Large intestine (tissue), 3 donors: ENCODE data around the gene EXOSC6. TPM values are rescaled to one million over a fixed set of nuclear protein-coding genes. Genes with fewer than 3 reads are reported as not detected.
"Not testable (repeated sequence)": the region's sequence is repeated elsewhere in the genome, so short reads cannot be mapped to it uniquely, and the experiment has no call there.

ENCODE experiments used
- DNase-seq, 2 donors: peaks; one replicate each; pipeline versions ENCODE4 v3.0.0 to v3.0.0-alpha.2; 2013
- H3K27ac ChIP-seq: one replicate; pipeline ENCODE4 v1.5.1; 2013; ENCODE audit warnings: low read length
- H3K27me3 ChIP-seq: 2 replicates; pipeline ENCODE4 v1.6.1; 2013; ENCODE audit warnings: low read length; ENCODE audit not compliant: control insufficient read depth, insufficient read depth
- H3K36me3 ChIP-seq: 2 replicates; pipeline ENCODE4 v1.6.1; 2013; ENCODE audit warnings: low read length; ENCODE audit not compliant: control insufficient read depth, insufficient read depth
- H3K4me1 ChIP-seq: one replicate; pipeline ENCODE4 v1.6.1; 2013; ENCODE audit warnings: low read length; ENCODE audit not compliant: control insufficient read depth, insufficient read depth
- H3K4me3 ChIP-seq: one replicate; pipeline ENCODE4 v1.5.1; 2013; ENCODE audit warnings: low read length
- H3K9me3 ChIP-seq: one replicate; pipeline ENCODE4 v1.6.1; 2013; ENCODE audit warnings: mild to moderate bottlenecking, low read depth, low read length, moderate library complexity; ENCODE audit not compliant: control insufficient read depth
- WGBS: methylation state at CpG from one replicate; pipeline ENCODE4 v1.1.5; 2013; ENCODE audit warnings: low lambda C conversion rate; ENCODE audit not compliant: insufficient coverage; 5-methylcytosine and 5-hydroxymethylcytosine counted together
- polyA plus RNA-seq: library from polyadenylated mRNA; unstranded; fragments of 120-200 nt; gene quantifications from one replicate; pipeline ENCODE4 v1.2.1, GENCODE V29; 2013

The EXOSC6 gene
- polyA plus RNA-seq, 1 donor, result 15.1 TPM

GRCh38 chr16:70287304-70287971, 35.7 kb upstream of the EXOSC6 start:
- H3K27me3 ChIP-seq, H3K27ac ChIP-seq, H3K4me1 ChIP-seq, H3K9me3 ChIP-seq, H3K36me3 ChIP-seq: not testable (repeated sequence)
- peak overlapping the region; percentile 81 for H3K4me3 ChIP-seq
- peak in 1 of 2 donors; percentile 1 for DNase-seq
- no CpG with 5 or more reads among the region's 17 CpGs for WGBS

- Histone ChIP-seq H3K9me3 (no peaks in the 10 kb centered on the region), H3K36me3 (peaks cover 63% of the 10 kb centered on the region), H3K4me1 (no peaks in the 10 kb centered on the region), H3K27me3 (no peaks in the 10 kb centered on the region), H3K27ac (no peak overlapping the region), H3K4me3 (no peak overlapping the region)
- no peak for DNase-seq
- WGBS, result no CpG with 5 or more reads among the region's 1 CpG
Measured at GRCh38 chr16:70276392-70276791, 24.7 kb upstream of the EXOSC6 start.

- Histone ChIP-seq H3K27ac (no peak overlapping the region), H3K36me3 (peaks cover 61% of the 10 kb centered on the region)
- no peak for DNase-seq
Measured at GRCh38 chr16:70271696-70272095, 20.0 kb upstream of the EXOSC6 start.

GRCh38 chr16:70270176-70270575, 18.4 kb upstream of the EXOSC6 start:
- DNase-seq, result no peak
- no peak overlapping the region for H3K27ac ChIP-seq
- no peak overlapping the region for H3K4me3 ChIP-seq
- no CpG with 5 or more reads among the region's 3 CpGs for WGBS
- no peaks in the 10 kb centered on the region for H3K4me1 ChIP-seq
- H3K36me3 ChIP-seq, result peaks cover 67% of the 10 kb centered on the region
- no peaks in the 10 kb centered on the region for H3K9me3 ChIP-seq
- H3K27me3 ChIP-seq, result no peaks in the 10 kb centered on the region

More at GRCh38 chr16:70271696-70272095, 20.0 kb upstream of the EXOSC6 start:
- Histone ChIP-seq H3K4me1 (no peaks in the 10 kb centered on the region), H3K27me3 (no peaks in the 10 kb centered on the region), H3K4me3 (no peak overlapping the region), H3K9me3 (no peaks in the 10 kb centered on the region)
- no CpG with 5 or more reads among the region's 10 CpGs for WGBS

GRCh38 chr16:70269471-70269870, 17.7 kb upstream of the EXOSC6 start:
- no peak for DNase-seq
- no peaks in the 10 kb centered on the region for H3K4me1 ChIP-seq
- H3K36me3 ChIP-seq, result peaks cover 72% of the 10 kb centered on the region
- WGBS, result no CpG with 5 or more reads among the region's 12 CpGs
- no peak overlapping the region for H3K27ac ChIP-seq
- H3K4me3 ChIP-seq, result no peak overlapping the region
- no peaks in the 10 kb centered on the region for H3K27me3 ChIP-seq
- no peaks in the 10 kb centered on the region for H3K9me3 ChIP-seq

- not testable (repeated sequence) for H3K27me3 ChIP-seq, DNase-seq, H3K9me3 ChIP-seq, H3K4me1 ChIP-seq, H3K27ac ChIP-seq, H3K4me3 ChIP-seq
- WGBS, result no CpG with 5 or more reads among the region's 10 CpGs
- H3K36me3 ChIP-seq, result peaks cover 83% of the 10 kb centered on the region
Measured at GRCh38 chr16:70267922-70268321, 16.2 kb upstream of the EXOSC6 start.

GRCh38 chr16:70267516-70267915, 15.8 kb upstream of the EXOSC6 start:
- no CpG with 5 or more reads among the region's 6 CpGs for WGBS
- Histone ChIP-seq H3K4me3 (no peak overlapping the region), H3K4me1 (no peaks in the 10 kb centered on the region), H3K9me3 (no peaks in the 10 kb centered on the region), H3K27me3 (no peaks in the 10 kb centered on the region), H3K36me3 (peaks cover 82% of the 10 kb centered on the region), H3K27ac (no peak overlapping the region)
- DNase-seq, result peak; percentile 29 to 42

- H3K27me3 ChIP-seq, H3K4me1 ChIP-seq, DNase-seq, H3K9me3 ChIP-seq, H3K27ac ChIP-seq, H3K4me3 ChIP-seq: not testable (repeated sequence)
- peaks cover 85% of the 10 kb centered on the region for H3K36me3 ChIP-seq
- WGBS, result no CpG with 5 or more reads among the region's 6 CpGs
Measured at GRCh38 chr16:70259903-70260302, 8.2 kb upstream of the EXOSC6 start.

GRCh38 chr16:70258946-70259345, 7.2 kb upstream of the EXOSC6 start:
- WGBS, result 100% methylated on average over 2 of the region's 10 CpGs
- Histone ChIP-seq H3K27me3 (no peaks in the 10 kb centered on the region), H3K4me3 (no peak overlapping the region), H3K36me3 (peaks cover 85% of the 10 kb centered on the region), H3K27ac (no peak overlapping the region), H3K4me1 (no peaks in the 10 kb centered on the region), H3K9me3 (no peaks in the 10 kb centered on the region)
- no peak for DNase-seq

- no peak overlapping the region for H3K27ac ChIP-seq
- DNase-seq, result no peak
- no peak overlapping the region for H3K4me3 ChIP-seq
- H3K36me3 ChIP-seq, result peaks cover 85% of the 10 kb centered on the region
- H3K9me3 ChIP-seq, result no peaks in the 10 kb centered on the region
- WGBS, result no CpG with 5 or more reads among the region's 14 CpGs
- no peaks in the 10 kb centered on the region for H3K4me1 ChIP-seq
- H3K27me3 ChIP-seq, result no peaks in the 10 kb centered on the region
Measured at GRCh38 chr16:70258065-70258464, 6.3 kb upstream of the EXOSC6 start.

GRCh38 chr16:70257391-70257790, 5.7 kb upstream of the EXOSC6 start:
- DNase-seq, result no peak
- Histone ChIP-seq H3K9me3 (no peaks in the 10 kb centered on the region), H3K27me3 (no peaks in the 10 kb centered on the region), H3K4me1 (no peaks in the 10 kb centered on the region), H3K4me3 (no peak overlapping the region), H3K36me3 (peaks cover 86% of the 10 kb centered on the region), H3K27ac (no peak overlapping the region)
- WGBS, result no CpG with 5 or more reads among the region's 4 CpGs
